Fibroblast of skin of left biceps (primary cell): Measurements from ENCODE around the gene RIN3.
"Not testable (repeated sequence)": the region's sequence is repeated elsewhere in the genome, so short reads cannot be mapped to it uniquely, and the experiment has no call there.

Experiments used
- DNase-seq, 2 experiments: peaks; one replicate each; pipeline ENCODE4 v3.0.0-alpha.2; 2013; ENCODE audit warnings: low read depth in 2 of 2

RIN3 gene

GRCh38 chr14:92670160-92670559 lies 156.6 kb downstream of the RIN3 start:
- DNase-seq: peak; percentile 85 to 86

- DNase-seq: no peak
These were observed 157.2 kb downstream of the RIN3 start for GRCh38 chr14:92670643-92671366.

DNA sequence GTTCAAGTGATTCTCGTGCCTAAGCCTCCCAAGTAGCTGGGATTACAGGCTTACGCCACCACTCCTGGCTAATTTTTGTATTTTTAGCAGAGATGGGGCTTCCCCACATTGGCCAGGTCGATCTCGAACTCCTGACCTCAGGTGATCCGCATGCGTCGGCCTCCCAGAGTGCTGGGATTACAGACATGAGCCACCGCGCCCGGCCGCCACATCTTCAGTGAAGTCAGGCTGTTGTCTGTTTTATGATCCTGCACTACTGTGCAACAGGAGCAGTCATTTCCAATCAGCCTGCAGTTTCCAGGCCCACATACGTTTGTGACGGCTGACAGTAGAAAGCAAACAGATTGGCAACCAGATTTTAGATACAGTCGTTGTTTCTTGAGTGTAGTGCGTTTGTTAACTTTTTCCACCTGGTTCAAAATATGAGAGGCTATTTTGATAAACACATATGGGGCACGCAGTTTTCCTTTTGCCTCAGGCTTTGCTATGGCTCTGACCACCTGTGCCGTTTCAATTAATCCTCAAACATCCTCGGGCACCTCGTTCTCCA lies 160.1 kb downstream of the RIN3 start:
- DNase-seq: no peak

DNA sequence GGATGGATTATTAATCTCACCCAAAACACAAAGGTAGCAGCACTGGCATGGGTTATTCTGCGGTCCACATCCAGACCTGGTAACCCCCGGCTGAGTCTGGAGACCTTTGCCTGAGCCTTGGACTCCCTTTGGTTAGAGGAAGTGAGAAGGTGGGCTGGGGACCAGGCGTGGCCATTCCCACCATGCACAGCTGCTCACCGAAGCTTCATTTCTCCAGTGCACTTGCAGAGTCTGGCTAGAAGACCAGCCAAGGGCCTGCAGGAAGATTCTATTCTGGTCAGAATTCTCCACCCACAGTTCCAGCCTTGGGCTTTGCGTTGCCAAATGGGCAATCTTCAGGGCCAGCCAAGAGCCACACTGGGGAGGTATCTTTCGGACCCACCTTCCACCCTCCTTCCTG lies 161.8 kb downstream of the RIN3 start:
- DNase-seq: no peak

GRCh38 chr14:92675976-92676375 lies 162.4 kb downstream of the RIN3 start:
- DNase-seq: no peak

GRCh38 chr14:92676403-92677086 lies 163.0 kb downstream of the RIN3 start:
- DNase-seq: no peak

- no peak for DNase-seq
These were observed 163.6 kb downstream of the RIN3 start for GRCh38 chr14:92677087-92677668.

DNA sequence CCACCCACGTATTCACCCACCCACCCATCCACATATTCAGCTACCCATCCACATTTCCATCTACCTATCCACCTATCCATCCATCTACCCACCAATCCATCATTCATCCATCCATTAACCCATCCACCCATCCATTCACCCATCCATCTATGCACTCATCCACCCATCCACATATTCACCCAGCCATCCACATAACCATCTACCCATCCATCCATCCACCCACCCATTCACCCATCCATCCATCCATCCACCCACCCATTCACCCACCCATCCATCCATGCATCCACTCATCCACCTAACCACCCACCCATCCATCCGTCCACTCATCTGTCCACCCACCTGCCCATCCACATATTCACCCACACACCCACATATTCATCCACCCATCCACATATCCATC lies 164.4 kb downstream of the RIN3 start:
- no peak for DNase-seq

DNA sequence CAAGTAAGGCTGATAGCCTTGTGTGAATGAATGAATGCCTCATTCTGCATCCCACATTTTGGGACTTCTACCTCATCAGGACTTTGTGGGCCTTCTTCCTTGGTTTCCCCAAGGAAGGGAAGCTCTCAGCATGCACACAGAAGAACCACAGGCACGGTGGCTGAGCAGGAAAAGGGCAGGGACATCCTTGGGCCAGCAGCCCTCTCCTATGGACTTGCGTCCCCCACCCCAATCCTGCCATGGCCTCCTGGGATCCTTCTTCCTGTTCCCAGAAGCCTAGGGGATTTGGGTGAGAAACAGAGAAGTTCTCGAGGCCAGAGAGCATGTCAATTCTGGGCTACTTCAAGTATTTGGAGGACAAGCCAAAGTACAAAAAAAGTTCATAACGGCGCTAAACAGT lies 165.2 kb downstream of the RIN3 start:
- no peak for DNase-seq

DNA sequence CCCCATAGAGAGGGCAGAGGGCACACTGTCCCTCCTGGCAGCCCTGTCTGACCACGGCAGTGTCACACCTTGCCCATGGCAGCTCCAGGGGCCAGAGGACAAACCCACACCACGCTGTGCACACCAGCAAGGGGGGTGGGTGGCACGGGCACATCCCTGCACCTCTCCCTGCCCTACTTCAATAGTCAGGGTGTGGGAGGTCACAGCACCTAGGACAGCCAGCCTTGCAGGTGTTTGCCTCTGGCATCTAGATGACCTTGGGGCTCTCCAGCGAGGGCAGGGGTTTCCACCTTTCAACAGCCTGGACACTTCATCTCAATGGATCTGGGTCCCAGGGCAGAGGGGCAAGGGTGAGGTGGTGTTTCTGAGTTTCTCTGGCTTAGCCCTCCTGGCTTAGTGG lies 165.7 kb downstream of the RIN3 start:
- DNase-seq: no peak

DNA sequence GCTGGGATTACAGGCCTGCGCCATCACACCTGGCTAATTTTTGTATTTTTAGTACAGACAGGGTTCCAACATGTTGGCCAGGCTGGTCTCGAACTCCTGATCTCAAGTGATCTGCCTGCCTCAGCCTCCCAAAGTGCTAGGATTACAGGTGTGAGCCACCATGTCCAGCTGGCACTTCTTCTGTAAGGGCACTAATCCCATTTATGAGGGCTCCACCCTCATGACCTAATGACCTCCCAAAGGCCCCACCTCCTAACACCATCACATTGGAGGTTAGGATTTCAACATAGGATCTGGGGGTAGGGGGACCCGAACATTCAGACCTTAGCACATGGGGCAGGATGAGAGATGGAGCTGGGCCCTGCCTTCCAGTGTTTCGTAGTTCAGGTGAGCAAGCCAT lies 166.7 kb downstream of the RIN3 start:
- not testable (repeated sequence) for DNase-seq

- peak in 1 of 2 experiments; percentile 47 for DNase-seq
These were observed 167.4 kb downstream of the RIN3 start for GRCh38 chr14:92680781-92681650.

- no peak for DNase-seq
These were observed 169.5 kb downstream of the RIN3 start for GRCh38 chr14:92683041-92683440.

DNA sequence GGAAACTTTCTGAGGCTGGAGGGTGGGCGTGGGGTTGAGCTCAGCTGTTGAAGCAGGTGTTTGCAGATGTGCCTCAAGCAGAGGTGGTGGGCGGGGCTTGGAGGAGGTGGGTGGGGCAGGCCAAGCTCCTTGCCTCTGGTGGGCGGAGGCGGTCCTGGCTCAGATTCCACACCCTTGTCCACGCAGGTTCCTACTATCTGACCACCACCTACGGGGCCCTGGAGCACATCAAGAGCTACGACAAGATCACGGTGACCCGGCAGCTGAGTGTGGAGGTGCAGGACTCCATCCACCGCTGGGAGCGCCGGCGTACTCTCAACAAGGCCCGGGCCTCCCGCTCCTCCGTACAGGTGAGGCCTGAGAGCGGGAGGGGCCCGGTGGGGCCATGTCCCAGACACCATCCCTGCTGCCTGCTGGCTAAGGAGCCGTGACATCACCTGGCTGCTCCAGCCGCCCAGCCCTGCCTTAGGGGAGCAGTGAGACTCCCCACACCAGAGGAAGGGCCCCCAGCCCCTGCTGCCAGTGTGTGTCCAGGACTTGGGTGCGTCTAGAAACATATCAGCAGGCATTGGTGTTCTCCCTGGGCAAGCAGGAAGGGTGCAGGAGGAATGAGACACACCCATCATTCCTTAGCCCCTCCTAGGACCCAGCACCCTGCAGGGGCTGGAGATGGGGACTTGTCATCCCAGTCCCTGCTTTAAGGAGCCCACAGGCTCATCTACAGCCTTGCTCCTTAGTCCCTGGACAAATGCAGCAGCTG lies 171.4 kb downstream of the RIN3 start:
- DNase-seq: no peak

GRCh38 chr14:92685784-92686355 lies 172.3 kb downstream of the RIN3 start:
- no peak for DNase-seq

DNA sequence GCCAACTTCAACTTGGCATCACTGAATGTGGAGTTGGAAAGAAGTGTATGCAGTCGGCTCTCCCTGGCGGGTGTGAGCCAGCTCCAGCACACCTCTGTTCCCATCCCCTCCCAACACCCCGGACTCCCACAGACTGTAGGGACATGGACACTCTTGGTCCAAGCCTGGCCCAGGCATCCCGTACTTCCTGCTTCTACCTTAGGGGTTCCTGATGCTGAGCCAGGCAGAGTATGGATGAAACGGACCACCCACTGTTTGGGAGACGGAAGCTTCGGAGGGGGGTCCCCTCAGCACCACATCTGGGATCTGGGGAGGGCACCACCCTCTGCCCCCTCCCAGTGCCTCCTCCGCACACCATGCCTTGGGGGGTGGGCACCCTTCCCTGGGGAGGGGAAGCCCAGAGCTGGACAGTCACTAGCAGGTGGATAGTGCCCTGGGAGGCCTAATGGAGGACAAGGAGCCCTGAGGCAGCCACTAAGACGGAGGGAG lies 172.9 kb downstream of the RIN3 start:
- no peak for DNase-seq

GRCh38 chr14:92686900-92687427 lies 173.4 kb downstream of the RIN3 start:
- no peak for DNase-seq

DNA sequence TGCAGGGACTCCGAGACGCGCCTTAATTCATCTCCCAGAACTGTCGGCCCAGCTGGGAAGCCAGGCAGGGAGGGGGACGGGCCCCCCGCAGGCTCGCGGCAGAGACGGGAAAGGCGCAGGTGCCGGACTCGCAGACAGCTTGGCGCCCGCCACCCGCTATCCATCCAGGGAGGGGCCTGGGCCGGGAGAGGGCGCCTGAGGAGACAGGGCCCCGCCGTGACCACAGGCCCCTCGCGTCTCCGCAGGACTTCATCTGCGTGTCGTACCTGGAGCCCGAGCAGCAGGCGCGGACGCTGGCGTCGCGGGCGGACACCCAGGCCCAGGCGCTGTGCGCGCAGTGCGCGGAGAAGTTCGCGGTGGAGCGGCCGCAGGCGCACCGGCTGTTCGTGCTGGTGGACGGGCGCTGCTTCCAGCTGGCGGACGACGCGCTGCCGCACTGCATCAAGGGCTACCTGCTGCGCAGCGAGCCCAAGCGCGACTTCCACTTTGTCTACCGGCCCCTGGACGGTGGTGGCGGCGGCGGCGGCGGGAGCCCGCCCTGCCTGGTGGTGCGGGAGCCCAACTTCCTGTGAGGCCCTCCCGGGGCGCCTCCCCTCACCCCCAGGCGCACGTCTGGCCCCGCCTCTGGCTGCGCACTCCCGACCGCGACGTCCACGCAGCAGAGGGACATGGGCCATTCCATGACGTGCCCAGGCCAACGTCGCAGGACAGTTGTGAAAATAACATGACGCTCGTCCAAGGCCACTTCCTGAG lies 174.3 kb downstream of the RIN3 start:
- DNase-seq: no peak
